ENCODE measurements around the gene RBM26. TPM values are rescaled to one million over a fixed set of nuclear protein-coding genes. Genes with fewer than 3 reads are reported as not detected.
A peak's percentile ranks its signal among the peaks of the same experiment; 100 is the strongest.

Gene RBM26
- polyA plus RNA-seq, 3 donors = 3.5 to 25.3 (median 5.0) TPM

DNA sequence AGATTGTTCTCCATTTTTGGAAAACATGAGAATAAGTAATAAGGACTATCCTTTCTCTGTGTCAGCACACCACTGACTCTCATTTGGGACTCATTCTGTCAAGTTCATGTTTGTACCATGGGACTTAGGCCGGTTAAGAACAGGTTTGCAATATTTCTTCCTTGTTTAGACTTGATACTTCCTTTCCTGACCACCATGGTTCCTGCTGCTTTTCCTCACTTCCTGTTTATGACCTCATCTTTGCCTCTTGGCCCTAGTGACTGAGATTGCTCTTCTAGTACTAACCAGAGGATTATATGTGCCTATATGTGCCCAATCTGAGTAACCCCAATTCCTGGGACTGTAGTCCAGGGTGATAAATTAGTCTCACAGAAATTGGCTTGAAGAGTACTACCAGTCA, 42.4 kb upstream of the RBM26 start:
- H3K9me3 ChIP-seq (replicated peaks in 1 of 2; ENCODE audit: control insufficient read depth in 1 of 2, insufficient read depth in 1 of 2, low read length in 2 of 2) = no peaks in the 10 kb centered on the region
- TF ChIP-seq, protein P1, sequence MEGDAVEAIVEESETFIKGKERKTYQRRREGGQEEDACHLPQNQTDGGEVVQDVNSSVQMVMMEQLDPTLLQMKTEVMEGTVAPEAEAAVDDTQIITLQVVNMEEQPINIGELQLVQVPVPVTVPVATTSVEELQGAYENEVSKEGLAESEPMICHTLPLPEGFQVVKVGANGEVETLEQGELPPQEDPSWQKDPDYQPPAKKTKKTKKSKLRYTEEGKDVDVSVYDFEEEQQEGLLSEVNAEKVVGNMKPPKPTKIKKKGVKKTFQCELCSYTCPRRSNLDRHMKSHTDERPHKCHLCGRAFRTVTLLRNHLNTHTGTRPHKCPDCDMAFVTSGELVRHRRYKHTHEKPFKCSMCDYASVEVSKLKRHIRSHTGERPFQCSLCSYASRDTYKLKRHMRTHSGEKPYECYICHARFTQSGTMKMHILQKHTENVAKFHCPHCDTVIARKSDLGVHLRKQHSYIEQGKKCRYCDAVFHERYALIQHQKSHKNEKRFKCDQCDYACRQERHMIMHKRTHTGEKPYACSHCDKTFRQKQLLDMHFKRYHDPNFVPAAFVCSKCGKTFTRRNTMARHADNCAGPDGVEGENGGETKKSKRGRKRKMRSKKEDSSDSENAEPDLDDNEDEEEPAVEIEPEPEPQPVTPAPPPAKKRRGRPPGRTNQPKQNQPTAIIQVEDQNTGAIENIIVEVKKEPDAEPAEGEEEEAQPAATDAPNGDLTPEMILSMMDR (IDR thresholded peaks at IDR 0.05) = no peak
- H3K27me3 ChIP-seq (ENCODE audit: control insufficient read depth in 2 of 2, insufficient read depth in 2 of 2, low read length in 2 of 2) = peaks cover 6 to 25% of the 10 kb centered on the region in 2 donors
- no peak overlapping the region for H2AFZ ChIP-seq (ENCODE audit: insufficient read depth, low read depth, low read length, poor library complexity, severe bottlenecking)
- H3K4me3 Mint-ChIP-seq = peak overlapping the region in 1 of 2 donors; percentile 47
- H3K36me3 Mint-ChIP-seq = no peaks in the 10 kb centered on the region
- peak in 2 of 3 donors; percentile 2 to 44 for DNase-seq
- peaks cover 12 to 27% (median 17%) of the 10 kb centered on the region in 3 donors for H3K27me3 Mint-ChIP-seq (ENCODE audit: low read depth in 3 of 3)
- H3K4me3 ChIP-seq (replicated peaks in 1 of 3; ENCODE audit: low read depth in 2 of 3, low read length in 3 of 3) = no peak overlapping the region
- H3K36me3 ChIP-seq (replicated peaks in 1 of 2; ENCODE audit: control insufficient read depth in 1 of 2, insufficient read depth in 2 of 2, low read length in 2 of 2) = no peaks in the 10 kb centered on the region
- intact Hi-C loops (cut with micrococcal nuclease) = no loop called here
- H3K27ac Mint-ChIP-seq = no peak overlapping the region
- no peak overlapping the region for H3K27ac ChIP-seq (ENCODE audit: low read depth in 1 of 2, low read length in 2 of 2)
- peaks cover 0 to 6% (median 5%) of the 10 kb centered on the region in 7 donors for H3K9me3 Mint-ChIP-seq
- H3K9ac ChIP-seq (ENCODE audit: insufficient read depth, low read length, poor library complexity, severe bottlenecking) = no peak overlapping the region
- 0% methylated on average over 1 of the region's 1 CpG for WGBS (ENCODE audit: insufficient coverage)
- no peaks in the 10 kb centered on the region for H3K79me2 ChIP-seq (ENCODE audit: insufficient read depth, low read length)
- H4K20me1 ChIP-seq (ENCODE audit: insufficient read depth, low read length) = no peaks in the 10 kb centered on the region
- no peaks in the 10 kb centered on the region for H3K4me1 ChIP-seq (ENCODE audit: control insufficient read depth in 1 of 2, insufficient read depth in 2 of 2, low read length in 2 of 2)
- no peak overlapping the region for H3K4me2 ChIP-seq (replicated peaks; ENCODE audit: extremely low read depth, low read length, poor library complexity, severe bottlenecking)
- peaks cover 4% of the 10 kb centered on the region for H3K4me1 Mint-ChIP-seq

- no CpG with 5 or more reads among the region's 2 CpGs for WGBS (ENCODE audit: insufficient coverage)
- Histone ChIP-seq H3K9me3 (replicated peaks in 1 of 2; ENCODE audit: control insufficient read depth in 1 of 2, insufficient read depth in 1 of 2, low read length in 2 of 2) (no peaks in the 10 kb centered on the region), H3K27ac (ENCODE audit: low read depth in 1 of 2, low read length in 2 of 2) (no peak overlapping the region), H2AFZ (ENCODE audit: insufficient read depth, low read depth, low read length, poor library complexity, severe bottlenecking) (no peak overlapping the region), H3K4me1 (ENCODE audit: control insufficient read depth in 1 of 2, insufficient read depth in 2 of 2, low read length in 2 of 2) (no peaks in the 10 kb centered on the region), H3K27me3 (ENCODE audit: control insufficient read depth in 2 of 2, insufficient read depth in 2 of 2, low read length in 2 of 2) (peaks cover 6 to 25% of the 10 kb centered on the region in 2 donors), H3K9ac (ENCODE audit: insufficient read depth, low read length, poor library complexity, severe bottlenecking) (no peak overlapping the region), H3K4me2 (replicated peaks; ENCODE audit: extremely low read depth, low read length, poor library complexity, severe bottlenecking) (no peak overlapping the region), H4K20me1 (ENCODE audit: insufficient read depth, low read length) (no peaks in the 10 kb centered on the region), H3K79me2 (ENCODE audit: insufficient read depth, low read length) (no peaks in the 10 kb centered on the region), H3K36me3 (replicated peaks in 1 of 2; ENCODE audit: control insufficient read depth in 1 of 2, insufficient read depth in 2 of 2, low read length in 2 of 2) (no peaks in the 10 kb centered on the region), H3K4me3 (replicated peaks in 1 of 3; ENCODE audit: low read depth in 2 of 3, low read length in 3 of 3) (no peak overlapping the region)
- no peak overlapping the region for H3K27ac Mint-ChIP-seq
- H3K9me3 Mint-ChIP-seq = peaks cover 0 to 6% (median 5%) of the 10 kb centered on the region in 7 donors
- H3K36me3 Mint-ChIP-seq = no peaks in the 10 kb centered on the region
- peak overlapping the region in 1 of 2 donors; percentile 35 for H3K4me3 Mint-ChIP-seq
- H3K27me3 Mint-ChIP-seq (ENCODE audit: low read depth in 3 of 3) = peaks cover 8 to 23% (median 13%) of the 10 kb centered on the region in 3 donors
- TF ChIP-seq, protein P1 (IDR thresholded peaks at IDR 0.05) = no peak
- H3K4me1 Mint-ChIP-seq = peaks cover 4% of the 10 kb centered on the region
- intact Hi-C loops (cut with micrococcal nuclease) = no loop called here
- DNase-seq = no peak
Observed at GRCh38 chr13:79447741-79448140, 41.7 kb upstream of the RBM26 start.

All from CD14-positive monocyte (primary cell).